Endothelial cell of umbilical vein (primary cell): ENCODE results near the gene MICALL2. TPM values are rescaled to one million over a fixed set of nuclear protein-coding genes. Genes with fewer than 3 reads are reported as not detected.

Experiments
- BruUV-seq: library from RNA; stranded (reverse); fragments of 400-500 nt; replicated peaks from 2 replicates; lab custom pipeline; 2021; lab: Mats Ljungman, UMichigan
- CTCF ChIA-PET: fragments of 300-600, 350-600 bp; sonication (Branson Sonifier 250); formaldehyde crosslinking; loops from one replicate; lab custom pipeline; 2021; ENCODE audit warnings: antibody characterized with exemption, inconsistent platforms; lab: Charles Lee
- POLR2A ChIA-PET: fragments of 300-600, 350-600 bp; sonication (Branson Sonifier 250); formaldehyde crosslinking; loops from one replicate; lab custom pipeline; 2021; ENCODE audit warnings: antibody characterized with exemption, inconsistent platforms; lab: Charles Lee
- DNase-seq: peaks from one replicate; pipeline ENCODE4 v3.0.0-alpha.2; 2011; ENCODE audit warnings: low read depth, low spot score
- FAIRE-seq: peaks from 2 replicates; lab custom pipeline; 2011; peaks lifted over from hg19 to GRCh38; lab: Jason Lieb, UNC
- H2AFZ ChIP-seq: 2 replicates; pipeline ENCODE4 v1.6.0; 2012; ENCODE audit warnings: low read depth, low read length, control low read depth, inconsistent platforms
- H3K27ac ChIP-seq: 2 replicates; pipeline ENCODE4 v1.5.1; 2011; ENCODE audit warnings: low read depth, mild to moderate bottlenecking, control low read depth, low read length, moderate library complexity; ENCODE audit not compliant: insufficient read depth
- H3K27me3 ChIP-seq, 2 experiments: 2 replicates each; pipeline versions ENCODE4 v1.6.0 to v1.6.1; 2011; ENCODE audit warnings: low read length in 2 of 2, mixed read lengths in 1 of 2; ENCODE audit not compliant: control insufficient read depth in 2 of 2, insufficient read depth in 2 of 2
- H3K36me3 ChIP-seq, 2 experiments: 2 replicates in 1 of 2; 3 replicates in 1 of 2; pipeline ENCODE4 v1.5.1; 2011; ENCODE audit warnings: low read length in 2 of 2, mild to moderate bottlenecking in 1 of 2, moderate library complexity in 1 of 2; ENCODE audit not compliant: control insufficient read depth in 2 of 2, insufficient read depth in 2 of 2; ENCODE audit errors: extremely low read depth in 1 of 2
- H3K4me1 ChIP-seq: 3 replicates; pipeline ENCODE4 v1.5.1; 2011; ENCODE audit warnings: mild to moderate bottlenecking, low read length; ENCODE audit not compliant: control insufficient read depth, insufficient read depth; ENCODE audit errors: extremely low read depth
- H3K4me2 ChIP-seq: 2 replicates; pipeline ENCODE4 v1.6.1; 2011; ENCODE audit warnings: low read length, control low read depth, mixed read lengths; ENCODE audit not compliant: insufficient read depth
- H3K4me3 ChIP-seq, 3 experiments: fragments of 200-600 bp in 1 of 3; sonication (generic), shearing (Covaris generic) in 1 of 3; replicated peaks in 1 of 3; 2 replicates each; pipeline ENCODE4 v1.5.1; 2011 to 2016; ENCODE audit warnings: control low read depth in 3 of 3, low read length in 3 of 3, mild to moderate bottlenecking in 2 of 3, inconsistent platforms in 1 of 3, low read depth in 1 of 3, moderate library complexity in 1 of 3; ENCODE audit not compliant: insufficient read depth in 1 of 3
- H3K79me2 ChIP-seq: 2 replicates; pipeline ENCODE4 v1.6.0; 2012; ENCODE audit warnings: low read length, inconsistent platforms; ENCODE audit not compliant: control insufficient read depth, insufficient read depth
- H3K9ac ChIP-seq: replicated peaks from 2 replicates; pipeline ENCODE3; 2011; ENCODE audit warnings: low read length, control low read depth; ENCODE audit not compliant: insufficient read depth; ENCODE audit errors: extremely low read depth
- H3K9me1 ChIP-seq: replicated peaks from 3 replicates; pipeline ENCODE4 v1.6.0; 2011; ENCODE audit warnings: mild to moderate bottlenecking, low read length; ENCODE audit not compliant: control insufficient read depth, insufficient read depth; ENCODE audit errors: extremely low read depth
- H3K9me3 ChIP-seq: replicated peaks from 2 replicates; pipeline ENCODE4 v1.5.1; 2012; ENCODE audit warnings: low read length, inconsistent platforms; ENCODE audit not compliant: control insufficient read depth, insufficient read depth
- H4K20me1 ChIP-seq: replicated peaks from 2 replicates; pipeline ENCODE3; 2011; ENCODE audit warnings: mild to moderate bottlenecking, low read length; ENCODE audit not compliant: control insufficient read depth, insufficient read depth; ENCODE audit errors: extremely low read depth
- EZH2 ChIP-seq: IDR thresholded peaks from 2 replicates; pipeline ENCODE4 v1.6.1; 2012; ENCODE audit warnings: borderline replicate concordance, low read depth, mild to moderate bottlenecking, moderate library complexity, low read length, inconsistent platforms; ENCODE audit not compliant: severe bottlenecking
- FOS ChIP-seq: IDR thresholded peaks from 2 replicates; pipeline ENCODE4 v1.6.1; 2011; ENCODE audit warnings: mild to moderate bottlenecking, low read length, moderate library complexity, borderline replicate concordance; ENCODE audit not compliant: insufficient read depth
- GATA2 ChIP-seq: IDR thresholded peaks from 2 replicates; pipeline ENCODE4 v1.7.0; 2011; ENCODE audit warnings: low read depth, mild to moderate bottlenecking, moderate library complexity, mixed read lengths, low read length; ENCODE audit not compliant: insufficient read length, insufficient read depth
- JUN ChIP-seq: IDR thresholded peaks from 2 replicates; pipeline ENCODE4 v1.6.1; 2011; ENCODE audit warnings: borderline replicate concordance, low read depth; ENCODE audit not compliant: insufficient read length, insufficient read depth
- MYC ChIP-seq: IDR thresholded peaks from one replicate; pipeline ENCODE4 v1.6.1; 2011; ENCODE audit warnings: mild to moderate bottlenecking, low read depth, low read length
- POLR2A ChIP-seq: IDR thresholded peaks from 2 replicates; pipeline ENCODE4 v1.6.1; 2012; ENCODE audit warnings: low read depth, mild to moderate bottlenecking, control low read depth, low read length
- POLR2AphosphoS5 ChIP-seq: IDR thresholded peaks from 2 replicates; pipeline ENCODE4 v1.6.1; 2012; ENCODE audit warnings: low read depth, mild to moderate bottlenecking, control low read depth, low read length, moderate library complexity; ENCODE audit not compliant: insufficient read depth
- dilution Hi-C: fragments of 300-500 bp; cut with MboI; formaldehyde crosslinking; loops from one replicate; pipeline ENCODE4 v1.15.0; 2019; ENCODE audit warnings: low sequenced_read_pairs; ENCODE audit not compliant: extremely low pct_ligation_motif_present
- intact Hi-C: fragments of 100-400 bp; cut with micrococcal nuclease; formaldehyde crosslinking; loops from one replicate; pipeline ENCODE4 v1.10.0; 2022
- polyA plus RNA-seq, 4 experiments: library from polyadenylated mRNA; depleted of rRNA in 3 of 4; stranded (reverse) in 3 of 4; unstranded in 1 of 4; fragments of >200 nt; gene quantifications; 2 replicates each; pipeline versions ENCODE4 v1.2.1 to v1.2.3, GENCODE V29; 2011 to 2012; ENCODE audit warnings: missing spikeins in 1 of 4
- total RNA-seq: library from RNA; stranded (reverse); gene quantifications from 2 replicates; pipeline ENCODE4 v1.2.3, GENCODE V29; 2021
- TF ChIP-seq, protein P1 (sequence below), 2 donors: IDR thresholded peaks; 1 replicate in 1 of 2; 2 replicates in 1 of 2; pipeline ENCODE4 v1.5.1; 2011; ENCODE audit warnings: low read length in 2 of 2, mild to moderate bottlenecking in 2 of 2, moderate library complexity in 2 of 2, control low read depth in 1 of 2, inconsistent platforms in 1 of 2, low read depth in 1 of 2; ENCODE audit not compliant: insufficient read depth in 1 of 2; ENCODE audit errors: extremely low read depth in 1 of 2
- TF ChIP-seq, protein P2 (sequence below): IDR thresholded peaks from 2 replicates; pipeline ENCODE4 v1.6.1; 2011; ENCODE audit not compliant: insufficient read depth, insufficient read length

The MICALL2 gene
- total and polyA plus RNA-seq, 2 donors (not counting 3 experiments of a cell fraction or from before 2014, with no cell fraction given): 29.8 to 46.3 TPM

GRCh38 chr7:1449501-1449900, 9.8 kb downstream of the MICALL2 start:
- Histone ChIP-seq H3K9me3 (no peaks in the 10 kb centered on the region), H3K79me2 (peaks cover 10% of the 10 kb centered on the region), H2AFZ (no peak overlapping the region), H3K9me1 (no peaks in the 10 kb centered on the region), H3K4me1 (no peaks in the 10 kb centered on the region), H3K36me3 (peaks cover 0 to 1% of the 10 kb centered on the region in 2 experiments), H3K4me3 (no peak overlapping the region), H3K27ac (no peak overlapping the region), H3K4me2 (no peak overlapping the region), H4K20me1 (no peaks in the 10 kb centered on the region), H3K9ac (no peak overlapping the region), H3K27me3 (no peaks in the 10 kb centered on the region)
- dilution Hi-C loops: no loop called here
- DNase-seq: no peak
- POLR2A ChIA-PET: no interaction called here
- FAIRE-seq: no peak
- BruUV-seq: no TSS peak
- CTCF ChIA-PET: interaction anchor here (1.7 kb wide), 1 partner anchor 17 kb away, joined by 6 read pairs; no protein-coding TSS in a partner anchor
- intact Hi-C loops: no loop called here
- TF ChIP-seq GATA2 (no peak), POLR2A (no peak), JUN (no peak), MYC (no peak), FOS (no peak), POLR2AphosphoS5 (no peak), EZH2 (no peak)
- TF ChIP-seq, protein P1, sequence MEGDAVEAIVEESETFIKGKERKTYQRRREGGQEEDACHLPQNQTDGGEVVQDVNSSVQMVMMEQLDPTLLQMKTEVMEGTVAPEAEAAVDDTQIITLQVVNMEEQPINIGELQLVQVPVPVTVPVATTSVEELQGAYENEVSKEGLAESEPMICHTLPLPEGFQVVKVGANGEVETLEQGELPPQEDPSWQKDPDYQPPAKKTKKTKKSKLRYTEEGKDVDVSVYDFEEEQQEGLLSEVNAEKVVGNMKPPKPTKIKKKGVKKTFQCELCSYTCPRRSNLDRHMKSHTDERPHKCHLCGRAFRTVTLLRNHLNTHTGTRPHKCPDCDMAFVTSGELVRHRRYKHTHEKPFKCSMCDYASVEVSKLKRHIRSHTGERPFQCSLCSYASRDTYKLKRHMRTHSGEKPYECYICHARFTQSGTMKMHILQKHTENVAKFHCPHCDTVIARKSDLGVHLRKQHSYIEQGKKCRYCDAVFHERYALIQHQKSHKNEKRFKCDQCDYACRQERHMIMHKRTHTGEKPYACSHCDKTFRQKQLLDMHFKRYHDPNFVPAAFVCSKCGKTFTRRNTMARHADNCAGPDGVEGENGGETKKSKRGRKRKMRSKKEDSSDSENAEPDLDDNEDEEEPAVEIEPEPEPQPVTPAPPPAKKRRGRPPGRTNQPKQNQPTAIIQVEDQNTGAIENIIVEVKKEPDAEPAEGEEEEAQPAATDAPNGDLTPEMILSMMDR (IDR thresholded peaks at IDR 0.05; ENCODE audit: extremely low read depth in 1 of 2, insufficient read depth in 1 of 2, low read depth in 1 of 2, low read length in 2 of 2): no peak
- TF ChIP-seq, protein P2, sequence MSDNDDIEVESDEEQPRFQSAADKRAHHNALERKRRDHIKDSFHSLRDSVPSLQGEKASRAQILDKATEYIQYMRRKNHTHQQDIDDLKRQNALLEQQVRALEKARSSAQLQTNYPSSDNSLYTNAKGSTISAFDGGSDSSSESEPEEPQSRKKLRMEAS: no peak
